ENCODE data around the gene CHDH. TPM values are rescaled to one million over a fixed set of nuclear protein-coding genes. Genes with fewer than 3 reads are reported as not detected.

CHDH gene
- total and polyA plus RNA-seq, 2 donors (not counting 3 experiments of a cell fraction or from before 2014, with no cell fraction given), result 0.04 to 0.06 TPM

- no peak for DNase-seq (ENCODE audit: low read depth, low spot score)
- Histone ChIP-seq H3K9me3 (replicated peaks; ENCODE audit: control insufficient read depth, insufficient read depth, low read length) (no peaks in the 10 kb centered on the region), H4K20me1 (replicated peaks; ENCODE audit: control insufficient read depth, extremely low read depth, insufficient read depth, low read length) (no peaks in the 10 kb centered on the region), H3K4me3 (replicated peaks in 1 of 3; ENCODE audit: insufficient read depth in 1 of 3, low read depth in 1 of 3, low read length in 3 of 3) (no peak overlapping the region), H3K79me2 (ENCODE audit: control insufficient read depth, insufficient read depth, low read length) (no peaks in the 10 kb centered on the region), H3K27me3 (ENCODE audit: control insufficient read depth in 2 of 2, insufficient read depth in 2 of 2, low read length in 2 of 2) (no peaks in the 10 kb centered on the region), H3K36me3 (ENCODE audit: control insufficient read depth in 2 of 2, extremely low read depth in 1 of 2, insufficient read depth in 2 of 2, low read length in 2 of 2) (no peaks in the 10 kb centered on the region), H3K9me1 (replicated peaks; ENCODE audit: control insufficient read depth, extremely low read depth, insufficient read depth, low read length) (no peaks in the 10 kb centered on the region), H3K4me2 (ENCODE audit: insufficient read depth, low read length) (no peak overlapping the region), H2AFZ (ENCODE audit: low read depth, low read length) (no peak overlapping the region), H3K27ac (ENCODE audit: insufficient read depth, low read depth, low read length) (no peak overlapping the region), H3K4me1 (ENCODE audit: control insufficient read depth, extremely low read depth, insufficient read depth, low read length) (no peaks in the 10 kb centered on the region), H3K9ac (replicated peaks; ENCODE audit: extremely low read depth, insufficient read depth, low read length) (no peak overlapping the region)
- CTCF ChIA-PET, result no interaction called here
- no peak for TF ChIP-seq POLR2AphosphoS5 (IDR thresholded peaks at IDR 0.05; ENCODE audit: insufficient read depth, low read depth, low read length)
- TF ChIP-seq JUN (IDR thresholded peaks at IDR 0.05; ENCODE audit: borderline replicate concordance, insufficient read depth, insufficient read length, low read depth), result no peak
- TF ChIP-seq CTCF (IDR thresholded peaks at IDR 0.05; ENCODE audit: extremely low read depth in 1 of 2, insufficient read depth in 1 of 2, low read depth in 1 of 2, low read length in 2 of 2), result no peak
- TF ChIP-seq MYC (IDR thresholded peaks at IDR 0.05; ENCODE audit: low read depth, low read length), result no peak
- no peak for TF ChIP-seq FOS (IDR thresholded peaks at IDR 0.05; ENCODE audit: borderline replicate concordance, insufficient read depth, low read length)
- TF ChIP-seq MAX (IDR thresholded peaks at IDR 0.05; ENCODE audit: insufficient read depth, insufficient read length), result no peak
- TF ChIP-seq EZH2 (IDR thresholded peaks at IDR 0.05; ENCODE audit: borderline replicate concordance, low read depth, low read length, severe bottlenecking), result no peak
- TF ChIP-seq POLR2A (IDR thresholded peaks at IDR 0.05; ENCODE audit: low read depth, low read length), result no peak
- no peak for TF ChIP-seq GATA2 (IDR thresholded peaks at IDR 0.05; ENCODE audit: insufficient read depth, insufficient read length, low read depth, low read length)
- FAIRE-seq, result no peak
- POLR2A ChIA-PET, result no interaction called here
- dilution Hi-C loops (cut with MboI; ENCODE audit: extremely low pct_ligation_motif_present, low sequenced_read_pairs) (no loop called here), intact Hi-C loops (cut with micrococcal nuclease) (no loop called here)
- BruUV-seq (replicated peaks), result no TSS peak
Observed at GRCh38 chr3:53777468-53777867, 68.8 kb downstream of the CHDH start.
